Muscle of back (tissue), 11 donors: ENCODE data around the gene PRKCA. TPM values are rescaled to one million over a fixed set of nuclear protein-coding genes. Genes with fewer than 3 reads are reported as not detected.

ENCODE experiments used
- DNase-seq, 3 donors: peaks; one replicate each; pipeline versions ENCODE4 v3.0.0 to v3.0.0-alpha.2; 2013
- polyA plus RNA-seq, 10 donors: library from polyadenylated mRNA; unstranded; fragments of 120-200 nt; gene quantifications; one replicate each; pipeline ENCODE4 v1.2.1, GENCODE V29; 2013; ENCODE audit not compliant: insufficient read length in 10 of 10

The PRKCA gene
- polyA plus RNA-seq, 10 donors, result 3.0 to 5.1 (median 4.1) TPM

- no peak for DNase-seq
Observed at GRCh38 chr17:66571745-66572144, 269.3 kb downstream of the PRKCA start.

GRCh38 chr17:66573078-66573477, 270.7 kb downstream of the PRKCA start:
- DNase-seq, result no peak

- DNase-seq, result no peak
Observed at GRCh38 chr17:66574123-66574522, 271.7 kb downstream of the PRKCA start.

- DNase-seq, result no peak
Observed at GRCh38 chr17:66576473-66576872, 274.1 kb downstream of the PRKCA start.

GRCh38 chr17:66577041-66577440, 274.6 kb downstream of the PRKCA start:
- DNase-seq, result no peak

- no peak for DNase-seq
Observed at GRCh38 chr17:66578781-66579489, 276.5 kb downstream of the PRKCA start.

- DNase-seq, result no peak
Observed at GRCh38 chr17:66579556-66579955, 277.1 kb downstream of the PRKCA start.

GRCh38 chr17:66580184-66580955, 278.0 kb downstream of the PRKCA start:
- DNase-seq, result peak; percentile 30 to 65 (median 30)

GRCh38 chr17:66580956-66581391, 278.6 kb downstream of the PRKCA start:
- DNase-seq, result peak; percentile 68 to 92 (median 83)

- no peak for DNase-seq
Observed at GRCh38 chr17:66582373-66583111, 280.1 kb downstream of the PRKCA start.

- no peak for DNase-seq
Observed at GRCh38 chr17:66583112-66583748, 280.8 kb downstream of the PRKCA start.

- no peak for DNase-seq
Observed at GRCh38 chr17:66584927-66585326, 282.5 kb downstream of the PRKCA start.

- no peak for DNase-seq
Observed at GRCh38 chr17:66585472-66585871, 283.1 kb downstream of the PRKCA start.

GRCh38 chr17:66589892-66590291, 287.5 kb downstream of the PRKCA start:
- DNase-seq, result no peak

GRCh38 chr17:66593116-66593515, 290.7 kb downstream of the PRKCA start:
- no peak for DNase-seq

GRCh38 chr17:66595893-66596292, 293.5 kb downstream of the PRKCA start:
- no peak for DNase-seq

GRCh38 chr17:66602659-66603384, 300.4 kb downstream of the PRKCA start:
- DNase-seq, result peak in 2 of 3 donors; percentile 40 to 49

- peak in 2 of 3 donors; percentile 40 to 50 for DNase-seq
Observed at GRCh38 chr17:66604376-66604775, 302.0 kb downstream of the PRKCA start.

- DNase-seq, result no peak
Observed at GRCh38 chr17:66605541-66605940, 303.1 kb downstream of the PRKCA start.

- DNase-seq, result no peak
Observed at GRCh38 chr17:66610361-66611133, 308.1 kb downstream of the PRKCA start.
